ENCODE results near the gene CNDP1.

DNA sequence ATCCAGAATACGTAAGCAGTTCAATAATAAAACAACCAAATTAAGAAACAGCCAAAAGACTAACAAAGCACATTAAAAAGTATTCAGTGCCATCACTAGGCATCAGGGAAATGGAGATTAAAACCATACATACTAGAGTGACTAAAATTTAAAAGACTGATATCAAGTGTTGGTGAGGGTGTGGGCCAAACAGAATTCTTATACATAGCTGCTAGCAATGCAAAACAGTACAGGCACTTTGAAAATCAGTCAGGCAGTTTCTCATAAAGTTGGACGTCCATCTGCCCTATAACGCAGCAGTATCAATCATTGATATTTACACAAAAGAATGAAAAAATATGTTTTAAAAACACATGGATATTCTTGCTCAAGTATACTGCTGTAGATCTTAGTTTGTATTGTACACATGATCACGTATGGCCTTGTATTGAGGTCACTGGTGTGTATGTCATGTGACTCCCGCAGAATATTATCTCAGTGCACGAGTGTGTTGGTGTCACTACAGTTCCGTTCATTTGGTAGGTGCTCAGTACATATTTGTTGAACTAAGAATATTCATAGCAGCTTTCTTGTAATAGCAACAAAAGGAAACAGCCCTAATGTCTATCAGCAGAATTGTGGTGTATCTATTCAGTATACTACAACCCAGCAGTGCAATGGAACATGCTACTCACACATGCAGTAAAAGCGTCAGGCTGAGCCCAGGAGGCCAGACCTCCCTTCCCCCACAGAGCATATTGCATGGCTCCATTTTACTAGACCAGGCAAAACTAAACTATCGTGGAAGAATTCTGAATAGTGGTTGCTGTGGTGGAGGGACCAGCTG is 92.0 kb downstream of the CNDP1 start:
- TF ChIP-seq, protein P1, sequence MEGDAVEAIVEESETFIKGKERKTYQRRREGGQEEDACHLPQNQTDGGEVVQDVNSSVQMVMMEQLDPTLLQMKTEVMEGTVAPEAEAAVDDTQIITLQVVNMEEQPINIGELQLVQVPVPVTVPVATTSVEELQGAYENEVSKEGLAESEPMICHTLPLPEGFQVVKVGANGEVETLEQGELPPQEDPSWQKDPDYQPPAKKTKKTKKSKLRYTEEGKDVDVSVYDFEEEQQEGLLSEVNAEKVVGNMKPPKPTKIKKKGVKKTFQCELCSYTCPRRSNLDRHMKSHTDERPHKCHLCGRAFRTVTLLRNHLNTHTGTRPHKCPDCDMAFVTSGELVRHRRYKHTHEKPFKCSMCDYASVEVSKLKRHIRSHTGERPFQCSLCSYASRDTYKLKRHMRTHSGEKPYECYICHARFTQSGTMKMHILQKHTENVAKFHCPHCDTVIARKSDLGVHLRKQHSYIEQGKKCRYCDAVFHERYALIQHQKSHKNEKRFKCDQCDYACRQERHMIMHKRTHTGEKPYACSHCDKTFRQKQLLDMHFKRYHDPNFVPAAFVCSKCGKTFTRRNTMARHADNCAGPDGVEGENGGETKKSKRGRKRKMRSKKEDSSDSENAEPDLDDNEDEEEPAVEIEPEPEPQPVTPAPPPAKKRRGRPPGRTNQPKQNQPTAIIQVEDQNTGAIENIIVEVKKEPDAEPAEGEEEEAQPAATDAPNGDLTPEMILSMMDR (IDR thresholded peaks at IDR 0.05): no peak
- no peak for TF ChIP-seq POLR2A (IDR thresholded peaks at IDR 0.05)
